ENCODE data around the gene OR7C2. TPM values are rescaled to one million over a fixed set of nuclear protein-coding genes. Genes with fewer than 3 reads are reported as not detected.

Gene OR7C2
- polyA plus RNA-seq, 1 donor from 2014 or later: not detected

- peaks cover 8% of the 10 kb centered on the region for H3K36me3 ChIP-seq (ENCODE audit: insufficient read depth, low read length)
- H2AFZ ChIP-seq (ENCODE audit: low read depth, low read length): no peak overlapping the region
- no peak overlapping the region for H3K27ac ChIP-seq (ENCODE audit: low read length)
- H3K9ac ChIP-seq (ENCODE audit: low read length): no peak overlapping the region
- H3K79me2 ChIP-seq (replicated peaks; ENCODE audit: insufficient read depth, low read length): no peaks in the 10 kb centered on the region
- H3K4me2 ChIP-seq (ENCODE audit: low read length): no peak overlapping the region
- no peaks in the 10 kb centered on the region for H3F3A ChIP-seq (ENCODE audit: insufficient read depth, low read length, poor library complexity, severe bottlenecking)
- no peaks in the 10 kb centered on the region for H4K20me1 ChIP-seq (ENCODE audit: insufficient read depth)
- no peaks in the 10 kb centered on the region for H3K9me3 ChIP-seq (ENCODE audit: low read length)
- TF ChIP-seq RAD21 (conservative IDR thresholded peaks at IDR 0.05): no peak
- TF ChIP-seq MXI1 (conservative IDR thresholded peaks at IDR 0.05; ENCODE audit: poor library complexity, severe bottlenecking): no peak
- no peak for TF ChIP-seq CTCF (IDR thresholded peaks at IDR 0.05; ENCODE audit: poor library complexity, severe bottlenecking)
- no peak for TF ChIP-seq POLR2AphosphoS5 (IDR thresholded peaks at IDR 0.05)
- TF ChIP-seq EP300 (conservative IDR thresholded peaks at IDR 0.05; ENCODE audit: poor library complexity, severe bottlenecking): no peak
- no peak for TF ChIP-seq SMC3 (conservative IDR thresholded peaks at IDR 0.05; ENCODE audit: poor library complexity)
- no peak for TF ChIP-seq TAF1 (IDR thresholded peaks at IDR 0.05; ENCODE audit: low read depth)
- no peak for TF ChIP-seq REST (IDR thresholded peaks at IDR 0.05; ENCODE audit: borderline replicate concordance)
- no peak for TF ChIP-seq EZH2 (IDR thresholded peaks at IDR 0.05; ENCODE audit: borderline replicate concordance, insufficient read depth, low read length, poor library complexity, severe bottlenecking)
- H3K4me3 ChIP-seq (ENCODE audit: low read length): no peak overlapping the region
- H3K9me2 ChIP-seq (ENCODE audit: insufficient read depth, low read length): no peaks in the 10 kb centered on the region
- no peaks in the 10 kb centered on the region for H3K27me3 ChIP-seq (ENCODE audit: insufficient read depth, low read depth, low read length)
Measured at GRCh38 chr19:14971474-14971873, 30.2 kb downstream of the OR7C2 start.

DNA sequence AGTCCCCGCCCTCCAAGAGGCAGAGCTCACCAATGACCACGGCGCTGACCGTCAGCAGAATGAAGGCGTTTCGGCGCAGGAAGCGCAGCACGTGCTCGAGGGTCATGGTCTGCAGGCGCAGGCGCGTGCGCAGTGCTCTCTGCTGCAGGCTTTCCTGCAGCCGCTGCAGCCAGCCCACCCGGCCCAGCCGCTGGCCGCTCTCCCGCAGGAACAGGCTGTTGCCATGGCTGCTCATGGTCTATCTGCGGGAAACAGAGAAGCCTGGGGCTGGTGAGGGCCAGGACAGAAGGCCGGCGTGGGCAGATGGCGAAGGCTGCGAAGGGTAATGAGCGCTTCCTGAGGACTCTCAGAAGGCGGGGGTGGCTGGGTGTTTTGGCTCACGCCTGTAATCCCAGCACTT is 31.4 kb downstream of the OR7C2 start:
- Histone ChIP-seq H3K4me3 (ENCODE audit: low read length) (no peak overlapping the region), H3K27ac (ENCODE audit: low read length) (no peak overlapping the region), H3K27me3 (ENCODE audit: insufficient read depth, low read depth, low read length) (no peaks in the 10 kb centered on the region)

More for the DNA sequence above, 31.4 kb downstream of the OR7C2 start:
- Histone ChIP-seq H3K79me2 (replicated peaks; ENCODE audit: insufficient read depth, low read length) (no peaks in the 10 kb centered on the region), H3F3A (ENCODE audit: insufficient read depth, low read length, poor library complexity, severe bottlenecking) (no peaks in the 10 kb centered on the region), H4K20me1 (ENCODE audit: insufficient read depth) (no peaks in the 10 kb centered on the region), H2AFZ (ENCODE audit: low read depth, low read length) (no peak overlapping the region), H3K9me3 (ENCODE audit: low read length) (no peaks in the 10 kb centered on the region), H3K4me2 (ENCODE audit: low read length) (no peak overlapping the region), H3K9ac (ENCODE audit: low read length) (no peak overlapping the region), H3K9me2 (ENCODE audit: insufficient read depth, low read length) (no peaks in the 10 kb centered on the region), H3K36me3 (ENCODE audit: insufficient read depth, low read length) (peaks cover 8% of the 10 kb centered on the region)
- TF ChIP-seq RAD21 (conservative IDR thresholded peaks at IDR 0.05) (no peak), REST (IDR thresholded peaks at IDR 0.05; ENCODE audit: borderline replicate concordance) (no peak), MXI1 (conservative IDR thresholded peaks at IDR 0.05; ENCODE audit: poor library complexity, severe bottlenecking) (no peak), CTCF (IDR thresholded peaks at IDR 0.05; ENCODE audit: poor library complexity, severe bottlenecking) (no peak), POLR2AphosphoS5 (IDR thresholded peaks at IDR 0.05) (no peak), SMC3 (conservative IDR thresholded peaks at IDR 0.05; ENCODE audit: poor library complexity) (no peak), EZH2 (IDR thresholded peaks at IDR 0.05; ENCODE audit: borderline replicate concordance, insufficient read depth, low read length, poor library complexity, severe bottlenecking) (no peak), EP300 (conservative IDR thresholded peaks at IDR 0.05; ENCODE audit: poor library complexity, severe bottlenecking) (no peak), TAF1 (IDR thresholded peaks at IDR 0.05; ENCODE audit: low read depth) (no peak)

Measured in neural cell (in vitro differentiated cells).